Activated CD8-positive, alpha-beta memory T cell treated with anti-CD3 and anti-CD28 coated beads, Interleukin-2, amount 50 U/mL, for 24 hours (primary cell): ENCODE results near the gene PLXNB2.

Experiments
- DNase-seq: peaks from one replicate; pipeline ENCODE4 v3.0.0-alpha.2; 2020; ENCODE audit errors: extremely low read depth

Gene PLXNB2

GRCh38 chr22:50310949-50311444 is 3.6 kb upstream of the PLXNB2 start:
- DNase-seq, result no peak

GRCh38 chr22:50310031-50310722 is 2.7 kb upstream of the PLXNB2 start:
- DNase-seq, result no peak

- no peak for DNase-seq
Observed at GRCh38 chr22:50309601-50309991, 2.1 kb upstream of the PLXNB2 start.

- no peak for DNase-seq
Observed at GRCh38 chr22:50308986-50309600, 1.6 kb upstream of the PLXNB2 start.

GRCh38 chr22:50308597-50308935 is 1.1 kb upstream of the PLXNB2 start:
- no peak for DNase-seq

GRCh38 chr22:50307890-50308596 is 597 bp upstream of the PLXNB2 start:
- DNase-seq, result no peak

GRCh38 chr22:50305923-50306566 is 1.4 kb downstream of the PLXNB2 start:
- no peak for DNase-seq

GRCh38 chr22:50305393-50305922 is 2.0 kb downstream of the PLXNB2 start:
- DNase-seq, result no peak

- no peak for DNase-seq
Observed at GRCh38 chr22:50304528-50305392, 2.7 kb downstream of the PLXNB2 start.

GRCh38 chr22:50303848-50304527 is 3.5 kb downstream of the PLXNB2 start:
- no peak for DNase-seq

GRCh38 chr22:50303515-50303847 is 4.0 kb downstream of the PLXNB2 start:
- no peak for DNase-seq

GRCh38 chr22:50302564-50302963 is 4.9 kb downstream of the PLXNB2 start:
- no peak for DNase-seq

GRCh38 chr22:50302041-50302541 is 5.4 kb downstream of the PLXNB2 start:
- no peak for DNase-seq

- DNase-seq, result no peak
Observed at GRCh38 chr22:50301581-50301991, 5.9 kb downstream of the PLXNB2 start.

- DNase-seq, result no peak
Observed at GRCh38 chr22:50300620-50301257, 6.7 kb downstream of the PLXNB2 start.

GRCh38 chr22:50299785-50300619 is 7.4 kb downstream of the PLXNB2 start:
- no peak for DNase-seq

GRCh38 chr22:50298937-50299784 is 8.3 kb downstream of the PLXNB2 start:
- no peak for DNase-seq

GRCh38 chr22:50298266-50298637 is 9.2 kb downstream of the PLXNB2 start:
- DNase-seq, result no peak
